Activated naive CD4-positive, alpha-beta T cell treated with anti-CD3 and anti-CD28 coated beads for 36 hours (primary cell): ENCODE measurements around the gene SLC5A11. TPM values are rescaled to one million over a fixed set of nuclear protein-coding genes. Genes with fewer than 3 reads are reported as not detected.
"Not testable (repeated sequence)": the region's sequence is repeated elsewhere in the genome, so short reads cannot be mapped to it uniquely, and the experiment has no call there.

Experiments
- CTCF ChIA-PET: fragments of 350-600 bp; sonication (Branson Sonifier 250); formaldehyde crosslinking; loops from one replicate; lab custom pipeline; 2021; ENCODE audit warnings: antibody characterized with exemption; lab: Charles Lee
- DNase-seq: peaks from one replicate; pipeline ENCODE4 v3.0.0-alpha.2; 2020
- H3K27ac Mint-ChIP-seq: one replicate; pipeline ENCODE4 v1.8.0; 2021; ENCODE audit warnings: mild to moderate bottlenecking, mixed read lengths
- H3K27me3 Mint-ChIP-seq: one replicate; pipeline ENCODE4 v1.8.0; 2021; ENCODE audit warnings: low read depth, mixed read lengths
- H3K36me3 Mint-ChIP-seq: one replicate; pipeline ENCODE4 v1.8.0; 2021; ENCODE audit warnings: low read depth, mixed read lengths
- H3K4me1 Mint-ChIP-seq: one replicate; pipeline ENCODE4 v1.8.0; 2021; ENCODE audit warnings: low read depth, mixed read lengths
- H3K4me3 Mint-ChIP-seq: one replicate; pipeline ENCODE4 v1.8.0; 2021; ENCODE audit warnings: mild to moderate bottlenecking, moderate library complexity, mixed read lengths
- H3K9me3 Mint-ChIP-seq: one replicate; pipeline ENCODE4 v1.8.0; 2021; ENCODE audit warnings: mixed read lengths
- intact Hi-C: fragments of 100-400 bp; cut with micrococcal nuclease; formaldehyde crosslinking; loops from one replicate; pipeline ENCODE4 v1.15.1; 2023
- total RNA-seq, 2 experiments: library from RNA; stranded (reverse); gene quantifications; one replicate each; pipeline ENCODE4 v1.2.3, GENCODE V29; 2021

SLC5A11 gene
- total RNA-seq, 2 experiments from 2014 or later = not detected

DNA sequence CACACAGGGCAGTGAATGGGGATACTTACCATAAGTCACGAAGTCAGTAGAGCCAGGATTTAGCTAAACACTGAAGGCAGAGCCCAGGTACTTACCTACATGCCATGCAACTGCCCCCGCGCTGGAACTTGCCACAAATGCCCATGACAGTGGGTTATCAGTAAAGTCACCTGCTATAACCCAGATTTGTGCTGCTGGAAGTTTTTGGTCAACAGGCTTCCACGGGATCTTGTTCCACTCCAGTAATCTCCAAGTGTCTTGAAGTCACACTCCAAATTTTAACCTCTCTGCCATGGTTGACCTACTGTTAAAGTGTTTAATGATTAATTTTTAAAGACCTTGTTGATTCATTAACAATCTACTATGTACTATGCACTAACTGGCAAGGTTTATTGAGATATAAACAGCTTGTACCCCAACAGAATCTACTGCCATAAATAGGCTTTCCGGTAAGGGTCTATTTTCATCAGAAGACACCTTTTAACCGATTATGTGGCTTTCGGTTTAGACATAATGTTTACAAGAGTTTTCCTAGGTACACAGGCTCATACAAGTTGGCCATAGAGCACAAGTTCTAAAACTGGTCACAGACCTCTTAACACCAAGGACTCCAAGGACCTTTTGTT lies 6.3 kb upstream of the SLC5A11 start:
- Mint-ChIP-seq H3K4me3 (no peak overlapping the region), H3K27me3 (no peaks in the 10 kb centered on the region), H3K9me3 (no peaks in the 10 kb centered on the region), H3K4me1 (no peaks in the 10 kb centered on the region), H3K36me3 (peaks cover 3% of the 10 kb centered on the region), H3K27ac (no peak overlapping the region)
- intact Hi-C loops = no loop called here
- CTCF ChIA-PET = no interaction called here
- no peak for DNase-seq

- Mint-ChIP-seq H3K27me3 (no peaks in the 10 kb centered on the region), H3K36me3 (peaks cover 3% of the 10 kb centered on the region)
- no peak for DNase-seq
Observed at GRCh38 chr16:24841291-24841690, 4.5 kb upstream of the SLC5A11 start.

GRCh38 chr16:24844101-24845030 lies 1.4 kb upstream of the SLC5A11 start:
- intact Hi-C loops = no loop called here
- Mint-ChIP-seq H3K4me1 (no peaks in the 10 kb centered on the region), H3K27ac (no peak overlapping the region), H3K27me3 (no peaks in the 10 kb centered on the region), H3K9me3 (no peaks in the 10 kb centered on the region), H3K36me3 (peaks cover 3% of the 10 kb centered on the region), H3K4me3 (no peak overlapping the region)
- DNase-seq = peak; percentile 10
- CTCF ChIA-PET = interaction anchor here (0.5 kb wide), 1 partner anchor 422 kb away, joined by 3 read pairs; no protein-coding TSS in a partner anchor

More at GRCh38 chr16:24841291-24841690, 4.5 kb upstream of the SLC5A11 start:
- no peak overlapping the region for H3K4me3 Mint-ChIP-seq
- H3K9me3 Mint-ChIP-seq = no peaks in the 10 kb centered on the region
- CTCF ChIA-PET = interaction anchor here (0.8 kb wide), 1 partner anchor 630 kb away, joined by 3 read pairs; no protein-coding TSS in a partner anchor
- intact Hi-C loops = no loop called here
- H3K27ac Mint-ChIP-seq = no peak overlapping the region
- no peaks in the 10 kb centered on the region for H3K4me1 Mint-ChIP-seq

GRCh38 chr16:24845031-24845365 lies 765 bp upstream of the SLC5A11 start:
- H3K27me3 Mint-ChIP-seq, CTCF ChIA-PET, H3K36me3 Mint-ChIP-seq, intact Hi-C loops, H3K4me3 Mint-ChIP-seq, H3K4me1 Mint-ChIP-seq, DNase-seq, H3K9me3 Mint-ChIP-seq, H3K27ac Mint-ChIP-seq: not testable (repeated sequence)

GRCh38 chr16:24846548-24847357 lies 990 bp downstream of the SLC5A11 start:
- no peak for DNase-seq
- no peak overlapping the region for H3K4me3 Mint-ChIP-seq
- H3K36me3 Mint-ChIP-seq = peaks cover 3% of the 10 kb centered on the region
- CTCF ChIA-PET = no interaction called here
- H3K27me3 Mint-ChIP-seq = no peaks in the 10 kb centered on the region
- intact Hi-C loops = no loop called here
- H3K4me1 Mint-ChIP-seq = peaks cover 11% of the 10 kb centered on the region
- H3K9me3 Mint-ChIP-seq = no peaks in the 10 kb centered on the region
- no peak overlapping the region for H3K27ac Mint-ChIP-seq

GRCh38 chr16:24847358-24847664 lies 1.5 kb downstream of the SLC5A11 start:
- Mint-ChIP-seq H3K4me3 (no peak overlapping the region), H3K36me3 (peaks cover 3% of the 10 kb centered on the region), H3K27ac (no peak overlapping the region), H3K4me1 (peaks cover 14% of the 10 kb centered on the region), H3K27me3 (no peaks in the 10 kb centered on the region), H3K9me3 (no peaks in the 10 kb centered on the region)
- CTCF ChIA-PET = no interaction called here
- intact Hi-C loops = no loop called here
- no peak for DNase-seq

GRCh38 chr16:24848065-24848464 lies 2.3 kb downstream of the SLC5A11 start:
- Mint-ChIP-seq H3K27ac (no peak overlapping the region), H3K4me3 (no peak overlapping the region), H3K9me3 (no peaks in the 10 kb centered on the region), H3K4me1 (peaks cover 14% of the 10 kb centered on the region), H3K36me3 (peaks cover 3% of the 10 kb centered on the region), H3K27me3 (no peaks in the 10 kb centered on the region)
- CTCF ChIA-PET = no interaction called here
- no peak for DNase-seq
- intact Hi-C loops = no loop called here

- DNase-seq = no peak
- Mint-ChIP-seq H3K27me3 (no peaks in the 10 kb centered on the region), H3K9me3 (no peaks in the 10 kb centered on the region), H3K27ac (no peak overlapping the region), H3K4me3 (no peak overlapping the region), H3K36me3 (no peaks in the 10 kb centered on the region), H3K4me1 (peaks cover 14% of the 10 kb centered on the region)
- CTCF ChIA-PET = no interaction called here
- intact Hi-C loops = loop anchor here (2.0 to 5.0 kb wide), 2 partner anchors 181 to 263 kb away; partner anchors contain the start of gene LCMT1
Observed at GRCh38 chr16:24849641-24850040, 3.9 kb downstream of the SLC5A11 start.

DNA sequence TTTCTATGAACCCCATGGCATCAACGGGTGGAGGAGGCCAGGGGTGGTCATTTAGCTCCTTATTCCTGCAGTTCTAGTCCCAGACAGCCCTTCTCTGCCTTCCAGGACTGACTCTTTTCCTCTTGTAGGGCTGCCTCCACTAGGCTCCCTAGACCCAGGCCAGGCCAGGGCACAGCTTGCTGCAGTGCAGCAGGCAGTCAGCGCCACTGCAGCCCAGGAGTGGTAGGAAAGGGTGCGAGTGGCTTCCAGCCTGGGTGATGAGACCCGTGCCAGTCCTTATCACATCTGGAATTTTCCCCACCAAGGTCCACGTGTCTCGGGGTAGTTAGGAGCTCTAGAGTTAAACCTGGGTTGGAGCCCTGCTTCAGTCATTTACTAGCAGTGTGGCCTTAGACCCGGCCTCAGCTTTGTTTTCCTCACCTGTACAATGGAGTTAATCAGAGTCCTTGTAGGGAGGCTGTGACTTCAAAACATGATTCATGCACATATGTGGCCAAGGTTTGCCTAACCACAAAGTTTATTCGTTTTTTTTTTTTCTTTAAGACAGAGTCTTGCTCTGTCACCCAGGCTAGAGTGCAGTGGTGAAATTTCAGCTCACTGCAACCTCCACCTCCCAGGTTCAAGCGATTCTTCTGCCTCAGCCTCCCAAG lies 4.7 kb downstream of the SLC5A11 start:
- H3K9me3 Mint-ChIP-seq = no peaks in the 10 kb centered on the region
- H3K36me3 Mint-ChIP-seq = no peaks in the 10 kb centered on the region
- intact Hi-C loops = loop anchor here (2.0 to 5.0 kb wide), 2 partner anchors 182 to 262 kb away; partner anchors contain the start of gene LCMT1
- no peak overlapping the region for H3K27ac Mint-ChIP-seq
- H3K4me3 Mint-ChIP-seq = no peak overlapping the region
- peaks cover 14% of the 10 kb centered on the region for H3K4me1 Mint-ChIP-seq
- CTCF ChIA-PET = interaction anchor here (0.9 kb wide), 1 partner anchor 225 kb away, joined by 4 read pairs; no protein-coding TSS in a partner anchor
- no peaks in the 10 kb centered on the region for H3K27me3 Mint-ChIP-seq
- DNase-seq = peak; percentile 12

GRCh38 chr16:24851700-24852099 lies 5.9 kb downstream of the SLC5A11 start:
- peaks cover 14% of the 10 kb centered on the region for H3K4me1 Mint-ChIP-seq
- no peaks in the 10 kb centered on the region for H3K9me3 Mint-ChIP-seq
- H3K27me3 Mint-ChIP-seq = no peaks in the 10 kb centered on the region
- CTCF ChIA-PET = no interaction called here
- intact Hi-C loops = loop anchor here (2.0 to 5.0 kb wide), 2 partner anchors 183 to 261 kb away; partner anchors contain the start of gene LCMT1
- DNase-seq = peak; percentile 40
- H3K36me3 Mint-ChIP-seq = no peaks in the 10 kb centered on the region
- no peak overlapping the region for H3K27ac Mint-ChIP-seq
- no peak overlapping the region for H3K4me3 Mint-ChIP-seq

DNA sequence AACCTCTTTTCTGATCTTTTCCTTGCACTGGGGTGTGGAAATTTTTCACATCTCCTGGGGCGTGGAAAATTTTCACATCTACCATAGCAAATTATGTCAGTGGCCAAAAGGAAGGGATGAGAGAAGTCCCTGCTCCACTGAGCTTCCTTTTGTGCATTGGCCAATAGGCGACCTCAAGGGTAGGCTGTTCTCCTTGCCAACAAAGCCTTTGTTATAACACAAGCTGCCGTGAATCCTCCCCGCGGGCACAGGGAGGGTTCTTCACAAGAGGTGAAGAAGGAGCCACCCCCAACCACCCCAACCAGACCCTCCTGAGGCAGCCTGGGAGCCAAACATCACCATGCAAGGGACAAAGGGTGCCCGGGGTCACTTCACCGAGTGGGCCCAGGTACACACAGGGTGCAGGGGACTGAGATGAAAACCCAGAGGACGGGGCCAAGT lies 6.5 kb downstream of the SLC5A11 start:
- no peak overlapping the region for H3K4me3 Mint-ChIP-seq

More for the DNA sequence above, 6.5 kb downstream of the SLC5A11 start:
- CTCF ChIA-PET = no interaction called here
- no peak overlapping the region for H3K27ac Mint-ChIP-seq
- peaks cover 14% of the 10 kb centered on the region for H3K4me1 Mint-ChIP-seq
- no peaks in the 10 kb centered on the region for H3K36me3 Mint-ChIP-seq
- intact Hi-C loops = loop anchor here (5.0 kb wide), 1 partner anchor 260 kb away; the partner anchor contains the start of gene LCMT1
- DNase-seq = no peak
- H3K9me3 Mint-ChIP-seq = no peaks in the 10 kb centered on the region
- no peaks in the 10 kb centered on the region for H3K27me3 Mint-ChIP-seq
